DOHH2 (cell line): Measurements from ENCODE around the gene NEBL.

ENCODE experiments used
- CTCF ChIP-seq: fragments of 200-600 bp; sonication (generic); IDR thresholded peaks from one replicate; pipeline ENCODE4 v1.5.1; 2014; ENCODE audit warnings: antibody characterized with exemption, mild to moderate bottlenecking, low read depth, low read length; ENCODE audit not compliant: poor library complexity, severe bottlenecking
- EZH2phosphoT487 ChIP-seq: fragments of 200-600 bp; sonication (generic); IDR thresholded peaks from 2 replicates; pipeline ENCODE4 v1.6.1; 2017; ENCODE audit warnings: borderline replicate concordance, mild to moderate bottlenecking, antibody characterized with exemption, low read length, moderate library complexity, mixed read lengths

GRCh38 chr10:20855398-20856038, 41.6 kb downstream of the NEBL start:
- TF ChIP-seq CTCF (no peak), EZH2phosphoT487 (no peak)
